Activated CD8-positive, alpha-beta memory T cell treated with anti-CD3 and anti-CD28 coated beads for 4 hours (primary cell): ENCODE measurements around the gene CTIF.

ENCODE experiments used
- DNase-seq, 2 donors: peaks; one replicate each; pipeline ENCODE4 v3.0.0-alpha.2; 2020; ENCODE audit warnings: low read depth in 2 of 2

Gene CTIF

GRCh38 chr18:48752928-48753327 lies 214.1 kb downstream of the CTIF start:
- DNase-seq, result no peak

GRCh38 chr18:48753691-48754090 lies 214.9 kb downstream of the CTIF start:
- no peak for DNase-seq

DNA sequence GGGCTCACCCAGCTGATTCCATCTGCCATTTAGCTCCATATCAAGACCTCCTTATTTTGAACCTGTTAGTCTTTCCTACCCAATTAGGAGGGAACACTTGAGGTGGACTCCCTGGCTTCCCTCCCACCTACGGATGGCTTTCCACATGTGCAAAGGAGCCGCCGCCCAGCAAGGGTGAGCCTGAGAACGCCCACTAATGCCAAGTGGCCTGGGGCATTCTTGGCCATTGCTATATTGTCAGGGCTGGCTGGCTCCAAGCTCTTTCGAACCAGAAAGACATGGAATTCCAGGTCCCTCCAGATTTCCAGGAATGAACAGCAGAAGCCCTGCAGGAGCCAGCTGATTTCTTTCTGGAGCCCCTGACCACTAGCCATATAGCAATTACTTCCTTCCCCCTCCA lies 215.7 kb downstream of the CTIF start:
- no peak for DNase-seq

DNA sequence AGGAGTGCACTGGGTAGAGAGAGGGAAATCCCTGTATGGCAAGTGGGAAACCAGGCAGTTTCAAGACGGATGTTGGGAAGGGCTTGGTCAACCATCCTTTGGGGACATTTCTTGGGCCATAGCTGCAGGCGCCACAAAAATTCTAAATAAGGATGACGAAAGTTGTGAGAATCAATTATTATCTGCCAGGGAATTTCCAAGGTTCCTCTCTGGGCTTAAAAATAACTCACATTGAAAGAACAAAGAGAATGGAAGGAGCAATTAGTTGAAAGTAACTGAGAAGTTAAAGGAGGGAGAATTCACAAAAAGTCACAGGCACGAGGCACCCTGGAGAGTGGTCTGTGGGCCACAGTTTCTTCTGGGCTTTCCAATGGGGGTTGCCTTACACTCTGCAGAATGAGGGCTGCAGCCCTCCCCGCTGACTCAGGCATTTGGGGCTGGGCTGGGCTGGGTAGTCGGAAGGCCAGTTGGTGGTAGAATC lies 216.2 kb downstream of the CTIF start:
- no peak for DNase-seq

- no peak for DNase-seq
These were observed 217.8 kb downstream of the CTIF start for GRCh38 chr18:48756511-48757226.

- no peak for DNase-seq
These were observed 218.5 kb downstream of the CTIF start for GRCh38 chr18:48757367-48757766.

- DNase-seq, result no peak
These were observed 219.1 kb downstream of the CTIF start for GRCh38 chr18:48757906-48758305.

- DNase-seq, result no peak
These were observed 222.8 kb downstream of the CTIF start for GRCh38 chr18:48761582-48761981.

DNA sequence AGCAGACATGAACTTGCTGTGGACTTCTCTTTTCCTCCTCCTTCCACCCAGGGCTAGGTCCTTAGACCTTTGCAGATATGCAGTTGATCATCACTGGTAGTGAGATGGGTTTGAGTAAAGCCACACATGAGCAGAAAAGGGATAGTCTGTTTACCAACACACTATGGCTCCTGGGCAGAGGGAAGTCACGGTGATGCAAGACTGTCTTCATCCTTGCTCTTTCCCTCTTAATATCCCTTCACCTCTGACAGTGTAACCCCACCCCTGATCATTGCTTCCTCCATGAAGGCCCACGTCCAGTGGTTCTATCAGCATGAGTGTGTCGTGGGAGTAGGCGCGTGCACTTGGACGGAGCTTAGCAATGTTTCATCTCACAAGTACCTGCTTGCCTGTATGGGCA lies 223.2 kb downstream of the CTIF start:
- no peak for DNase-seq

GRCh38 chr18:48762836-48763718 lies 224.2 kb downstream of the CTIF start:
- DNase-seq, result no peak

- no peak for DNase-seq
These were observed 224.9 kb downstream of the CTIF start for GRCh38 chr18:48763719-48764100.

- no peak for DNase-seq
These were observed 226.2 kb downstream of the CTIF start for GRCh38 chr18:48765053-48765452.

DNA sequence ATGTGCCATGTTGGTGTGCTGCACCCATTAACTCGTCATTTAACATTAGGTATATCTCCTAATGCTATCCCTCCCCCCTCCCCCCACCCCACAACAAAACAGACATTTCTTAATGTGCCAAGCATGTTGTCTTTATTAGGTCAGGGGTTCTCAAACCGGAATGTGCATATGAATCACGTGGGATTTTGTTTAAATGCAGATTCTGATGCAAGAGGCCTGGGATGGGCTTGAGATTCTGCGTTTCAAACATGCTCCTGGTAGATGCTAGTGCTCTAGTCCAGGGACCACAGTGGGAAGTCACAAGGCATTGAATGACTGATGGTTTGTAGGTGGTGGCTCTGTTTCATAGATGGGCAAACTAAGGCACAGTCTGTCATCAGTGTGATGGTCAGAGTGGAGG lies 227.2 kb downstream of the CTIF start:
- DNase-seq, result no peak

GRCh38 chr18:48766487-48766886 lies 227.7 kb downstream of the CTIF start:
- DNase-seq, result no peak

- no peak for DNase-seq
These were observed 228.4 kb downstream of the CTIF start for GRCh38 chr18:48767090-48767690.

GRCh38 chr18:48769006-48769636 lies 230.3 kb downstream of the CTIF start:
- no peak for DNase-seq

- no peak for DNase-seq
These were observed 231.4 kb downstream of the CTIF start for GRCh38 chr18:48770243-48770642.

GRCh38 chr18:48771641-48772375 lies 233.0 kb downstream of the CTIF start:
- DNase-seq, result no peak

DNA sequence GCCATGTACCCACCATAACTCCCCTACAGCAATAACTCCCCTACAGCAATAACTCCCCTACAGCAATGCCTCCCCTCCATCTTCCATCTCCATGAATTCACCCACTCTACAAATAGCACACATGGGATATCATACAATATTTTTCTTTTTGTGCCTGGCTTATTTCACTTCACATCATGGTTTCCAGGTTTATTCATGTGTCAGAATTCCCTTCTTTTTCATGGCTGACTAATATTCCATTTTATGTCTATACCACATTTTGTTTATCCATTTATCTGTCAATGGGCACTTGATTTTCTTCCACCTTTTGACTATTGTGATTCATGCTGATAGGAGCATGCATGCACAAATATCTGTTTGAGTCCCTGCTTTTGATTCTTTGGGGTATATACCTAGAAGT lies 233.6 kb downstream of the CTIF start:
- no peak for DNase-seq

DNA sequence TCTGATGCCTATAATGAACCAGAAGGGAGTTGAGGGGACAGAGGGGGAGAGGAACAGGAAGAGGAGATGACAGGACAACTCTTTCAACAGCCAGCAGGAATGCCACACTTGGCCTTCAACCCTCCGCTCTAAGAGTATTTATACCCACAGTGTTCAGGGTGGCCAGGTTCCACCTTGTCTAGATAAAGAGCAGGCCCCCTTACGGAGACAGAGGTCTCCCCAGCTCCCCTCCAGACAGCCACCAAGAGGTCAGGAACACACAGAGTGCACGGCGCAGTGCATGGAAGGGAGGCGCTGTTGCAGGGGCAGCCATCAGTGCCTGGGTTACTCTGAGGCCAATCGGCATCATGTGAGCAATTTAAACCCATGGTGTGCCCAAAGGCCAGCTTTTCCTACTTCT lies 235.0 kb downstream of the CTIF start:
- DNase-seq, result no peak

- DNase-seq, result no peak
These were observed 236.1 kb downstream of the CTIF start for GRCh38 chr18:48774941-48775340.
